Calu3 (cell line): ENCODE data around the gene THSD7B. TPM values are rescaled to one million over a fixed set of nuclear protein-coding genes. Genes with fewer than 3 reads are reported as not detected.

Experiments used
- BruUV-seq: library from RNA; stranded (reverse); fragments of 400-500 nt; replicated peaks from 2 replicates; lab custom pipeline; 2021; lab: Mats Ljungman, UMichigan
- CTCF ChIA-PET: fragments of 300-600 bp; sonication (Branson Sonifier 250); formaldehyde crosslinking; loops from one replicate; lab custom pipeline; 2022; ENCODE audit warnings: antibody characterized with exemption; lab: Charles Lee
- DNase-seq: peaks from one replicate; pipeline ENCODE4 v3.0.0; 2022
- H3K27ac Mint-ChIP-seq: one replicate; pipeline ENCODE4 v1.8.0; 2022; ENCODE audit warnings: mixed read lengths; ENCODE audit not compliant: unreplicated experiment
- H3K27me3 Mint-ChIP-seq: one replicate; pipeline ENCODE4 v1.8.0; 2022; ENCODE audit warnings: mixed read lengths; ENCODE audit not compliant: unreplicated experiment
- H3K36me3 Mint-ChIP-seq: one replicate; pipeline ENCODE4 v1.8.0; 2022; ENCODE audit warnings: mild to moderate bottlenecking, moderate library complexity, mixed read lengths; ENCODE audit not compliant: insufficient read depth, unreplicated experiment
- H3K4me1 Mint-ChIP-seq: one replicate; pipeline ENCODE4 v1.8.0; 2022; ENCODE audit warnings: mild to moderate bottlenecking, low read depth, mixed read lengths; ENCODE audit not compliant: unreplicated experiment
- H3K4me3 Mint-ChIP-seq: one replicate; pipeline ENCODE4 v1.8.0; 2022; ENCODE audit warnings: mild to moderate bottlenecking, low read depth, moderate library complexity, mixed read lengths; ENCODE audit not compliant: unreplicated experiment
- H3K9me3 Mint-ChIP-seq: one replicate; pipeline ENCODE4 v1.8.0; 2022; ENCODE audit warnings: low read depth, mixed read lengths; ENCODE audit not compliant: unreplicated experiment
- CTCF ChIP-seq: fragments of 200-600 bp; IDR thresholded peaks from one replicate; pipeline ENCODE4 v1.8.0; 2022; ENCODE audit warnings: antibody characterized with exemption; ENCODE audit not compliant: unreplicated experiment
- intact Hi-C: fragments of 100-400 bp; cut with micrococcal nuclease; formaldehyde crosslinking; loops from one replicate; pipeline ENCODE4 v1.10.0; 2022; ENCODE audit not compliant: unreplicated experiment
- total RNA-seq: library from RNA; stranded (reverse); gene quantifications from 2 replicates; pipeline ENCODE4 v1.2.3, GENCODE V29; 2022

THSD7B gene
- total RNA-seq, 1 experiment from 2014 or later, result not detected

GRCh38 chr2:137210039-137210438 lies 444.7 kb downstream of the THSD7B start:
- H3K4me3 Mint-ChIP-seq, result no peak overlapping the region
- no peak for DNase-seq
- no peaks in the 10 kb centered on the region for H3K27me3 Mint-ChIP-seq
- CTCF ChIA-PET, result no interaction called here
- no peaks in the 10 kb centered on the region for H3K36me3 Mint-ChIP-seq
- H3K27ac Mint-ChIP-seq, result no peak overlapping the region
- intact Hi-C loops, result no loop called here
- BruUV-seq, result no TSS peak
- H3K4me1 Mint-ChIP-seq, result peaks cover 5% of the 10 kb centered on the region
- H3K9me3 Mint-ChIP-seq, result no peaks in the 10 kb centered on the region
- TF ChIP-seq CTCF, result no peak

GRCh38 chr2:137211761-137212160 lies 446.4 kb downstream of the THSD7B start:
- H3K9me3 Mint-ChIP-seq, result no peaks in the 10 kb centered on the region
- no TSS peak for BruUV-seq
- CTCF ChIA-PET, result no interaction called here

GRCh38 chr2:137220438-137220993 lies 455.2 kb downstream of the THSD7B start:
- Mint-ChIP-seq H3K4me3 (no peak overlapping the region), H3K4me1 (peaks cover 14% of the 10 kb centered on the region), H3K27ac (no peak overlapping the region), H3K36me3 (no peaks in the 10 kb centered on the region), H3K27me3 (no peaks in the 10 kb centered on the region), H3K9me3 (peaks cover 3% of the 10 kb centered on the region)
- intact Hi-C loops, result no loop called here
- TF ChIP-seq CTCF, result no peak
- CTCF ChIA-PET, result no interaction called here
- no TSS peak for BruUV-seq
- DNase-seq, result peak; percentile 9

More at GRCh38 chr2:137211761-137212160, 446.4 kb downstream of the THSD7B start:
- Mint-ChIP-seq H3K4me3 (no peak overlapping the region), H3K4me1 (peaks cover 8% of the 10 kb centered on the region), H3K36me3 (no peaks in the 10 kb centered on the region), H3K27ac (no peak overlapping the region), H3K27me3 (no peaks in the 10 kb centered on the region)
- TF ChIP-seq CTCF, result no peak
- intact Hi-C loops, result no loop called here
- DNase-seq, result no peak

- BruUV-seq, result no TSS peak
- intact Hi-C loops, result no loop called here
- Mint-ChIP-seq H3K4me1 (peaks cover 14% of the 10 kb centered on the region), H3K36me3 (no peaks in the 10 kb centered on the region), H3K27me3 (no peaks in the 10 kb centered on the region), H3K4me3 (no peak overlapping the region), H3K27ac (no peak overlapping the region), H3K9me3 (peaks cover 3% of the 10 kb centered on the region)
- CTCF ChIA-PET, result no interaction called here
- TF ChIP-seq CTCF, result no peak
- no peak for DNase-seq
These were observed 456.6 kb downstream of the THSD7B start for GRCh38 chr2:137221797-137222492.
